ENCODE results near the gene HBA1.
"Not testable (repeated sequence)": the region's sequence is repeated elsewhere in the genome, so short reads cannot be mapped to it uniquely, and the experiment has no call there.

Gene HBA1

GRCh38 chr16:159136-159849, 17.2 kb upstream of the HBA1 start:
- DNase-seq (ENCODE audit: extremely low read depth in 1 of 2, low read depth in 1 of 2), result no peak

- not testable (repeated sequence) for DNase-seq (ENCODE audit: extremely low read depth in 1 of 2, low read depth in 1 of 2)
Measured at GRCh38 chr16:160242-160641, 16.2 kb upstream of the HBA1 start.

GRCh38 chr16:160691-161190, 15.7 kb upstream of the HBA1 start:
- DNase-seq (ENCODE audit: extremely low read depth in 1 of 2, low read depth in 1 of 2), result no peak

GRCh38 chr16:162271-162991, 14.0 kb upstream of the HBA1 start:
- DNase-seq (ENCODE audit: extremely low read depth in 1 of 2, low read depth in 1 of 2), result no peak

GRCh38 chr16:163139-163538, 13.3 kb upstream of the HBA1 start:
- not testable (repeated sequence) for DNase-seq (ENCODE audit: extremely low read depth in 1 of 2, low read depth in 1 of 2)

GRCh38 chr16:163696-164095, 12.8 kb upstream of the HBA1 start:
- not testable (repeated sequence) for DNase-seq (ENCODE audit: extremely low read depth in 1 of 2, low read depth in 1 of 2)

GRCh38 chr16:164134-164823, 12.2 kb upstream of the HBA1 start:
- not testable (repeated sequence) for DNase-seq (ENCODE audit: extremely low read depth in 1 of 2, low read depth in 1 of 2)

- DNase-seq (ENCODE audit: extremely low read depth in 1 of 2, low read depth in 1 of 2), result no peak
Measured at GRCh38 chr16:164827-165538, 11.5 kb upstream of the HBA1 start.

GRCh38 chr16:165539-166374, 10.7 kb upstream of the HBA1 start, which contains the start of gene HBM:
Gene HBM, plus strand, starts transcription at chr16:165978. Its CDS starts 20 bp downstream, at chr16:165998.
- no peak for DNase-seq (ENCODE audit: extremely low read depth in 1 of 2, low read depth in 1 of 2)

GRCh38 chr16:166375-167121, 9.9 kb upstream of the HBA1 start:
- no peak for DNase-seq (ENCODE audit: extremely low read depth in 1 of 2, low read depth in 1 of 2)

- no peak for DNase-seq (ENCODE audit: extremely low read depth in 1 of 2, low read depth in 1 of 2)
Measured at GRCh38 chr16:167122-167690, 9.3 kb upstream of the HBA1 start.

GRCh38 chr16:168424-168823, 8.1 kb upstream of the HBA1 start:
- no peak for DNase-seq (ENCODE audit: extremely low read depth in 1 of 2, low read depth in 1 of 2)

- DNase-seq (ENCODE audit: extremely low read depth in 1 of 2, low read depth in 1 of 2), result no peak
Measured at GRCh38 chr16:169014-169413, 7.5 kb upstream of the HBA1 start.

GRCh38 chr16:170088-170507, 6.4 kb upstream of the HBA1 start:
- not testable (repeated sequence) for DNase-seq (ENCODE audit: extremely low read depth in 1 of 2, low read depth in 1 of 2)

GRCh38 chr16:170788-171187, 5.7 kb upstream of the HBA1 start:
- DNase-seq (ENCODE audit: extremely low read depth in 1 of 2, low read depth in 1 of 2), result no peak

GRCh38 chr16:172374-172941, 4.0 kb upstream of the HBA1 start, which contains the start of gene HBA2:
Gene HBA2, plus strand, starts transcription at chr16:172876. Its CDS starts 37 bp downstream, at chr16:172913.
- DNase-seq (ENCODE audit: extremely low read depth in 1 of 2, low read depth in 1 of 2), result not testable (repeated sequence)

GRCh38 chr16:173211-173854, 3.1 kb upstream of the HBA1 start:
- not testable (repeated sequence) for DNase-seq (ENCODE audit: extremely low read depth in 1 of 2, low read depth in 1 of 2)
